Measurements from ENCODE around the gene XYLT1. TPM values are rescaled to one million over a fixed set of nuclear protein-coding genes. Genes with fewer than 3 reads are reported as not detected.
A peak's percentile ranks its signal among the peaks of the same experiment; 100 is the strongest.
"Not testable (repeated sequence)": the region's sequence is repeated elsewhere in the genome, so short reads cannot be mapped to it uniquely, and the experiment has no call there.

Gene XYLT1, protein sequence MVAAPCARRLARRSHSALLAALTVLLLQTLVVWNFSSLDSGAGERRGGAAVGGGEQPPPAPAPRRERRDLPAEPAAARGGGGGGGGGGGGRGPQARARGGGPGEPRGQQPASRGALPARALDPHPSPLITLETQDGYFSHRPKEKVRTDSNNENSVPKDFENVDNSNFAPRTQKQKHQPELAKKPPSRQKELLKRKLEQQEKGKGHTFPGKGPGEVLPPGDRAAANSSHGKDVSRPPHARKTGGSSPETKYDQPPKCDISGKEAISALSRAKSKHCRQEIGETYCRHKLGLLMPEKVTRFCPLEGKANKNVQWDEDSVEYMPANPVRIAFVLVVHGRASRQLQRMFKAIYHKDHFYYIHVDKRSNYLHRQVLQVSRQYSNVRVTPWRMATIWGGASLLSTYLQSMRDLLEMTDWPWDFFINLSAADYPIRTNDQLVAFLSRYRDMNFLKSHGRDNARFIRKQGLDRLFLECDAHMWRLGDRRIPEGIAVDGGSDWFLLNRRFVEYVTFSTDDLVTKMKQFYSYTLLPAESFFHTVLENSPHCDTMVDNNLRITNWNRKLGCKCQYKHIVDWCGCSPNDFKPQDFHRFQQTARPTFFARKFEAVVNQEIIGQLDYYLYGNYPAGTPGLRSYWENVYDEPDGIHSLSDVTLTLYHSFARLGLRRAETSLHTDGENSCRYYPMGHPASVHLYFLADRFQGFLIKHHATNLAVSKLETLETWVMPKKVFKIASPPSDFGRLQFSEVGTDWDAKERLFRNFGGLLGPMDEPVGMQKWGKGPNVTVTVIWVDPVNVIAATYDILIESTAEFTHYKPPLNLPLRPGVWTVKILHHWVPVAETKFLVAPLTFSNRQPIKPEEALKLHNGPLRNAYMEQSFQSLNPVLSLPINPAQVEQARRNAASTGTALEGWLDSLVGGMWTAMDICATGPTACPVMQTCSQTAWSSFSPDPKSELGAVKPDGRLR
- polyA plus RNA-seq (ENCODE audit: insufficient read depth in 1 of 5, insufficient read length in 5 of 5, low replicate concordance in 1 of 5), result 1 to 10 TPM; 4.9 to 7.2 (median 6.4) TPM
- long read RNA-seq, donor 1, full-length matches to known transcripts, result 1 of 1 reads
- long read RNA-seq, donor 1, partial matches to known transcripts, result 0 of 1 reads
- long read RNA-seq, donor 1, other reads (novel, unspliced or antisense), result 0 of 1 reads
- long read RNA-seq, donor 2, result 0 reads
- long read RNA-seq, donor 3, result 0 reads
- long read RNA-seq, donor 4, full-length matches to known transcripts, result 1 of 1 reads
- long read RNA-seq, donor 4, partial matches to known transcripts, result 0 of 1 reads
- long read RNA-seq, donor 4, other reads (novel, unspliced or antisense), result 0 of 1 reads
- long read RNA-seq, donor 5, result 0 reads
- long read RNA-seq, donor 6, full-length matches to known transcripts, result 2 of 2 reads
- long read RNA-seq, donor 6, partial matches to known transcripts, result 0 of 2 reads
- long read RNA-seq, donor 6, other reads (novel, unspliced or antisense), result 0 of 2 reads
- long read RNA-seq, donor 7, full-length matches to known transcripts, result 1 of 1 reads
- long read RNA-seq, donor 7, partial matches to known transcripts, result 0 of 1 reads
- long read RNA-seq, donor 7, other reads (novel, unspliced or antisense), result 0 of 1 reads
- long read RNA-seq, donor 8, result 0 reads

DNA sequence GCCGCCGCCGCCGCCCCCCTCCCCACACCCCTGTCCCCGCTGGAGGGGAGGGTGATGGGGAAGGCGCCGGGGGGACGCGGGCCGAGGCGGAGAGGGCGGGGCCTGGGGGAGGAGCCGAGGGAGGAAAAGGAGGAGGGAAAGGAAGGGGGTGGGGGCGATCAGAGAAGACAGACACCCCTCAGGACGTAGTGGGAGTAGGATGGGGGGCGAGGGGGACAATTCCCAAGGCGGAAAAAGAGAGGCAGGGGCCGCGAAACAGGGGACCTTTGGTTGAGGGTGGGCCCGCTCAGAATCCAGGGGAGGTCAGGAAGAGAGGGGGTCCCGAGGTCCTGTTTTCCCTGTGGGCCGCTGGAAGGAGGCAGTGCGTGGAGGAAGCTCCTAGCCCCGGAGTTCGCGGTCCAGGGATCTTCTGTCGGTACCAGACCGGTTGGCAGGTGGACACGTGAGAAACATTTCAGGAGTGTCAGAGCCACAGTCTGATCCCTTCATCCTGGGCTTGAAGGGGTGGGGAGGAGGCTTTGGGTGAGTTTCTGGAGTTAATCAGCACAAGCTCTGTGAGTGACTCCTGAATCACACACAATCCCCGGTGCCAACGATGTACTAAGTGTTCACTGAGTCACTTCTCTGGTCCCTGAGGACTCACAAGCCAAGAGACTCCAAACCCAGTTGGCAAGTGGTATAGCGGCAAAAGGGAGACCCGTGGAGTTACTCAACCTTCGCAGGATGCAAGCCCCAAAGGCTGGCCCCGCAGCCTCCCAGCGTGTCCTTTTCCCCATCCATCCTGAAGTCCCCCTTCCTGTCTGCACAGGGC is at the start of gene XYLT1:
Gene XYLT1 (minus strand): TSS at position 53 of the 811 bp plus-strand sequence. CDS start 164 bp downstream, outside the sequence.
- DNase-seq, result peak; percentile 49 to 63

DNA sequence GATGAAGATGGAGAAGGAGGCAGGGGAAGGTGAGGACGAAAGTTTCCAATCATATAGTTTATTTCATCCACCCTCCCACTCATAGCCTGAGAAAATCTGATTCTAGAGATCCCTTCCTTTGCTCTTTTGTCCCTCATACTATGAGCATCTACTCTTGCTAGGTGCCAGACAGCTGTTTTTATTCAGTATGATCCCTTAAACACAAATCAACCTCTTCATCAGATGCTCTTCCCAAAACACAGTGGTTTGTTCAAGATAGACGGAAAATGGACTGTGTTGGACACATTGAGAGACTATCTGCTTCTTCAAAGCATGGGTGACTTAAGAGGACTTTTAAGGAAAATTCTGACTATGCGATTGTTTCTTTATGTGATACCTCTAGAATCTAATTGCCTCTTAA is 49.4 kb upstream of the XYLT1 start:
- DNase-seq, result no peak

DNA sequence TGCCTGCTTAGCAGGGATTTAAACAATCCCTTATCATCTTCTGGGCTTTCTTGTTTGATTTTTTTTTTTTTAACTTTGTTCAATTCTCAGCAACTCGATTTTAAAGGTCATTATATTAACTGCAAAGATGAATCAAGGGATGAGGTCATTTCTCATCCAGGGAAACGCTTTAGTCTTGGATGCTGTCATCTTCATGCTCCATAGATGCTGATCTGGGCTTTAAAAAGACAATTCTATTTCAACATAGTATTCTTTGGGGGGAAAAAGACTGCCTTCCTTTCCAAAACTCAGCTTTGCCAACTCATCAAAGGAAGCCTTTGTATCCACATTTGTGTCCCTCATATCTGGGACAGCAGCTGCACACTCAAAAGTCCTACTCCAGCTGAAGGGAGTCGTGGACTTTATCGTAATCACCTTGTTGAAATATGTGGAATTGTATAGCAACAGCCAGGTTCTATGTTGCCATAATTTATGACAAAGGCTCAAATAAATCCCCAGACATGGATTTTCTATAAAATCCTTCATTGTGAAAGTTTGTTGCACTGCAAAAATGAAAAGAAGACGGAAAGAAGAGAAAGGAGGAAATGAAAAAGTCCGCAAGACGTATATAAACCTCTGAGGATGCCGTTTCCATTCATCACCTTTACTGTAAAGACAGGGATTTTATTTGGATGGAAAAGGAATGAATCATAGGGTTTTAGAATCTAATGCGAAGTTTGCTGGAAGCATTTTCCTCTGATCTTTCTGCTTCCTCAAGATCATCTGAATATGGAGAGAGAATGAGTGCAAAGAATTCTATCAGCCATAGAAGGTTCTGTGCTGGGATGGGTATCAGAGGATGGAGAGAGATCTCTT is 48.6 kb upstream of the XYLT1 start:
- DNase-seq, result no peak

DNA sequence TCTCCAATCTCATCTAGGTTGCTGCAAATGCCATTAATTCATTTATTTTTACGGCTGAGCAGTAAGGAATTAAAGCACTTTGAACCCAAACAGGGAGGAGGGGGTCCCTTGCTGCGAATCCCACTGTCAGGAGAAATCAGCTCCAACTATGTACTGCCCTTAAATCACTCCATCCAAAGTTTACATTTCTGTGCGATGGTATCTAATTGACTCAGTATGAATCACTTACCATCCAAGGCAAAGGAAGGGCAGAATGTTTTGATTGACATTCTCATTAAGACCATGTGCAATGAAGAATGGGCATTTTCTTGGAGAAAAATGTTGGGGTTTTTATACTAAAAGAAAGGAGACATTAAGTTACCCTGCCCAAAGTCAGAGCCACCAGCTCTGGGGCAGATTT is 47.7 kb upstream of the XYLT1 start:
- DNase-seq, result no peak

DNA sequence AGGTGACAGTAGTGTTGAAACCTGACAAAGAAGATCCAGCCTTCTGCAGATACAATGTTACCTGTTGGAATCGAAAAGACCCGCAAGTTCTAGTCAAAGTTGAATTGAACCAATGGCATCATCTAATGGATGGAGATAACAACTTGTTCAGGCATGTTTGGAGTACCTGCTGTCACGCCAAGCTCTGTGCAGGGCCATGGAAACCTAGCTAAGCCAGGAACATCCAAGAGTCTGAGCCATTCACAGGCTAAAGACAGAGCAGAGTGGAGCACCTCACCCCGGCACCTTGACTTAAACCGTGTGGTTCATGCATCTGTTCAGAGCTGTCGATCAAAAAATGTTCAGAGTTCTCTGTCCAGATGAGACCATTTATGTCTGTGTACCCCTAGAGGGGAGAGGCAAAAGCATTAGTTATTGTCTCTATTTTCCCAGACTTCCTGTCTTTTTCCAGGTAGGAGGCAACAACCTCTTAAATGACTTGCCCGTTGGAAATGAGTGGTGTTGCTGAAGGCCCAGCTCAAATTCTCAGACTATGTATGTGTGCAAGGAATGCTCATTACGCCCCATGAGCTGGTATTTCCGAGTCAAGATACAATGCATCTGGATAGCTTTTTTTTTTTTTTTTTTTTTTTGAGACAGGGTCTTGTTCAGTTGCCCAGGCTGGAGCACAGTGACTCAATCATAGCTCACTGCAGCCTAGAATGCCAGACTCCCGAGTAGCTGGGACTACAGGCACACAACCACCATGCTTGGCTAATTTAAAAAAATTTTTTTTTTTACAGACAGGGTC is 44.9 kb upstream of the XYLT1 start:
- no peak for DNase-seq

DNA sequence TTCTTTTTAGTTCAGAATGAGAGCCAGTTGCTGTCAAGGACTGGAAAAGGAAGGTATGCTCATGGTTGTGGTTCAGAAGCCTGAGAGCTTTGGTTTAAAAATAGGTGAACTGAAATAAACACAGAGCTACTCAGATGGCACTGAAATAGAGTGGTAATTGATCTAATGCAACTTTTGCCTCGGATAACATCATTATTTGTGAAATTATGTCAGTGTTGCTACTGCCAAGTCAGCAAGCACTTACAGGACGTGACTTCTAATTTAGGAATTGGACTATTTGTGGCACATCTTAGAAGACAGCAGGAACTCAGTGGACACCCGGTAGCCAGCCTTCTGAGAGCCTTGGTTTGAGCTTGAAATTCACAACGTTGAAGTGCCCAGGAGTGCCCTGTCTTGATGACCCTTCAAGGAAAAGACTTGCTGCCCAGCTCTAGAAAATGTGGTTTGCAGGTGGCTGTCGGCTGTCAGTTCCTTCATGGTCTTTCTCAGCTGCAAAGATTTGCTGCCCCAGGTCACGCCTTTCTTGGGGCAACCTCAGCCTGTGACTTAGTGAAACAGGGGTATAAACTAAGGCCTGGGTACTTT is 42.0 kb upstream of the XYLT1 start:
- no peak for DNase-seq

DNA sequence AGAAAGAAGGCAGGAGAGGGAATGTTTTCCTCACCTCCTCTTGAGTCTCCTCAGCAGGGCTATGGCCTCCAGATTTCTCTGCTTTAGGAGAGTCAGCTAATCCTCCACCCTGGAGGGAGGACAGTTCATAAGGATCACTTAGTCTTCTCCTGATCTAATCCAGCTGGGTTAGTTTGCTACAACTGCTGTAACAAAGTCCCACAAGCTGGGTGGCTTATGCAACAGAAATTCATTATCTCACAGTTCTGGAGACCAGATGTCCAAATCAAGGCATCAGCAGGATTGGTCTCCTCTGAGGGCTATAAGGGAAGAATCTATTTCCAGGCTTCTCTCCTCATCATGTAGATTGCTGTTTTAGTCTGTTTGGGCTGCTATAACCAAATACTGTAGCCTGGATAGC is 40.6 kb upstream of the XYLT1 start:
- DNase-seq, result peak; percentile 1 to 14

DNA sequence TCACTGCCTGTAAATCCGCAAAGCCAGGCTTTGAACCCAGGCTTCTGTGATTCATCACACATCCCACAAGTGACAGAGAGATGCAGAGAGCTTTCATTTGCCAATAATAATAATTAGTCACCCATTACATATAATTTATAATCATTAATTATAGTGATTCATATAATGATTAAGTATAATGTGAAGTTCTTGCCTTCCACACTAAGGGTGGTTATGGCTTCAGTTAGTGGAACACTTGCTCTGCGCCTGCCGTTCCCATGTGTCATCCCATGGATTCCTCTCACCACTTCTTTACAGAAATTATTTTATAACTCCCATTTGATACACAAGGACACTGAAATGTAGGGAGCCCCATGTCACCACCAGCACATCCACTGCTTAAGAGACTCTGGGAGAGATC is 39.8 kb upstream of the XYLT1 start:
- DNase-seq, result no peak

DNA sequence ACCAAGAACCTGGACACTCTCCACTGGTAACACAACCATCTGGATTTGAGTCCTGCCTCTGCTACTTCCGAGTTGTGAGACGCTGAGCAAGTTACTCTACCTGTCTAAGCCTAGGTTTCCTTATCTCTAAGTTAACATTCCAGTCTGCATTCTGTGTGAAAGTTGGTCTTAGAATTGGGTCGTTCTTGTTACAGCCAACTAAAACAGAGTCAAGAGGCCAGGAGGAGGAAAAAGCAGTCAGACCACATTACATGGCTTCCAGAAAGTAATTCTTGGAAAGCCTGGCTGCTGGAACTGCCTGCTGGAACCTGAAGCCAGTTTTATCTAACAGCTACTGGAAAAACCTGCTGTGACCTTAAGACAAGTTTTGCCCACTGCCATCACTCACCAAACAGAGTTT is 38.4 kb upstream of the XYLT1 start:
- DNase-seq, result no peak

DNA sequence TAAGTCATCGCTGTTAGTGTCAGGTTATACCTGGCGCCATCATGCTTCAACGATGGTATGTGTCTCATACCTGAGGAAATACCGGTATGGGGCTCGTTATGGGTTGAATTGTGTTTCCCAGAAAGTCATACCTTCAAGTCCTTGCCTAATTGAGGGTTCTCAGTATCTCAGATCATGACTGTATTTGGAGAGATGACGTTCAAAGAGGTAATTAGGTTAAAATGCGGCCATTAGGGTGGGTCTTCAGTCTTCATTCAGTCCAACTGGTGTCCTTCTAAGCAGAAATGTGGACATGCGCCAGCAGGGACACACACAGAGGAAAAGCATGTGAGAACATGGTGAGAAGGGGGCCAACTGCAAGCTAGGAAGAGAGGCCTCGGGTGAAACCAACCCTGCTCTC is 37.5 kb upstream of the XYLT1 start:
- DNase-seq, result no peak

DNA sequence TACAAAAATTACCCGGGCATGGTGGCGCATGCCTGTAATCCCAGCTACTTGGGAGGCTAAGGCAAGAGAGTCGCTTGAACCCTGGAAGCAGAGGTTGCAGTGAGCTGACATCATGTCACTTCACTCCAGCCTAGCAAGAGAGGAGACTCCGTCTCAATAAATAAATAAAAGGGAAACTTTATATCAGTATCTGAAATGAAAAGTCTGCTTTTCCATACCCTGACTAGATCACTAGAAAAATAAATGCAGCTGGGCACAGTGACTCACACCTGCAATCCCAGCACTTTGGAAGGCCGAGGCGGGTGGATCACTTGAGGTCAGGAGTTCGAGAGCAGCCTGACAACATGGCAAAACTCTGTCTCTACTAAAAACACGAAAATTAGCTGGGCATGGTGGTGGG is 36.8 kb upstream of the XYLT1 start:
- DNase-seq, result not testable (repeated sequence)

DNA sequence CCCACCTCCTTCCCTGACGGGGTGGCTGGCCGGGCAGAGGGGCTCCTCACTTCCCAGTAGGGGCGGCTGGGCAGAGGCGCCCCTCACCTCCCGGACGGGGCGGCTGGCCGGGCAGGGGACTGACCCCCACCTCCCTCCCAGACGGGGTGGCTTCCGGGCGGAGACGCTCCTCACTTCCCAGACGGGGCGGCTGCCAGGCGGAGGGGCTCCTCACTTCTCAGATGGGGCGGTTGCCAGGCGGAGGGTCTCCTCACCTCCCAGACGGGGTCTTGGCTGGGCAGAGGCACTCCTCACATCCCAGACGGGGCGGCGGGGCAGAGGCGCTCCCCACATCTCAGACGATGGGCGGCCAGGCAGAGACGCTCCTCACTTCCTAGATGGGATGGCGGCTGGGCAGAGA is 35.1 kb upstream of the XYLT1 start:
- DNase-seq, result not testable (repeated sequence)

DNA sequence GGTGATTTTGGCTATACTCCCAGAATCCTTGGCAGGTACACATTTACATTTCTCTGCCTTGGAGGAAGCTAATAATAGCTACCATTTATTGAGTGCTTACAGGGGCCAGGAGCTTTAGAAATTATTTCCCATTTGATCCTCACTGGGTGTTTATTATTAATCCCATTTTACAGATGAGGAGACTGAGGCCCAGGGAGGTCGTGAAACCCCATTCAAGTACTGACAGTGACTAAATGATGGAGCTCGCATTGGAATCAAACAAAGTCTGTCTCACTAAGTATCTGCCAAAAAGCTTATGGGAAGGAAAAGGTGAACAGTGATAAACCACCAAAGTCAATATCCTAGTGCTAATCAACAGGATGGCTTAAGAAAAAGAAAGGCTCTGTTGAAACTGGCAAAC is 33.3 kb upstream of the XYLT1 start:
- no peak for DNase-seq

DNA sequence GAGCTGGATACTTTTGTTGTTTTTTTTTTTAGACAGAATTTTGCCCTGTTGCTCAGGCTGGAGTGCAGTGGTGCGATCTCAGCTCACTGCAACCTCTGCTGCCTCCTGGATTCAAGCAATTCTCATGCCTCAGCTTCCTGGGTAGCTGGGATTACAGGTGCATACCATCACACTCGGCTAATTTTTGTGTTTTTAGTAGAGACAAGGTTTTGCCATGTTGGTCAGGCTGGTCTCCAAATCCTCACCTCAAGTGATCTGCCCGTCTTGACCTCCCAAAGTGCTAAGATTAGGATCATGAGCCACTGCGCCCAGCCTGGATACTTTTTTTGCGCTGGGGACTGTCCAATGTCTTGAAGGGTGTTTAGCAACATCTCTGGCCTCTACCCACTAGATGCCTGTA is 32.6 kb upstream of the XYLT1 start:
- DNase-seq, result no peak

DNA sequence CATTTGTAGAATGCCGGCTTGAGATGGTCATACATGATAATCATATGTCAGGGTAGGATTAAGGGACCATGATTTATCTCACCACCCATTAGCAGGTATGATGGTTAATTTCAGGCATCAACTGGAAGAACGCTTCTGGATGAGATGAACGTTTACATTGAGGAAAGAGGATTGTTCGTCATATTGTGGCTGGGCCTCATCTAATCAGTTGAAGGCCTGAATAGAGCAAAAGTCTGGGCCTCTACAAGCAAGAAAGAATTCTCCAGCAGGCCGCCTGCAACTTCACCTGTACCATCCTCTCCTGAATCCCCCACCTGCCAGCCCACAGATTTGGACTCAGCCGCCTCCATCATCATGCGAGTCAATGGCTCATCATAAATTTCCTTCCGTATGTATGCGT is 30.6 kb upstream of the XYLT1 start:
- DNase-seq, result no peak

DNA sequence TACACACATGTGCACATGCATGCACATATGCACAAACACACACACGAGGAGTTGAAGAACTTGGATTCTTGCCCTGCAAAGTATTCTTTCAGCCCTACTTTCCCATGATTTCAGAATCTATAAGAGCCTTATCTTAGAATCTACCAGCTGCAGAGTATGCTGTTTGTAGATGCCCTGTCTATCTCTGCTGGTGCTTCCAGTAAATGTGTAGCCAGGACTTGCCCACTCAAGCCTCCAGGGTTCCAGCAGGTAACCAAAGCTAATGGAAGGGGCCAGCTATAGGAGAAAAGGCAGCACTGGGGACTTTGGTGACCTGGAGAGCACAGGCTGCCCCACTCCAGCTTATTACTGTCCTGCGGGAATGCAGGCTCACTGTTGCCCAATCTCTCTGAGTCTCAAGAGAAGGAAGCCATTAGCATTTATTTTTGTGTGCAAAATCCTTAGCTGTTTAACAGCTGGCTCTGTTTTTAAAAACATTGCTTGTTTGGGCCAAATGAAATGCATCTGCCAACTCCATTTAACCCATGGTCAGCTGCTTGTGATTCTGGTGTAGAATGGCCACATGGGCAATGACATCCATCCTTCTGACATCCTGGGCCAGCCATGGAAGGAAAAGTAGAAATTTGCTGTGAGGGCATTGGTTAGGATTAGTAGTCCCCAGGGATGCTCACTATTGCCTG is 28.6 kb upstream of the XYLT1 start:
- DNase-seq, result peak; percentile 34 to 44

DNA sequence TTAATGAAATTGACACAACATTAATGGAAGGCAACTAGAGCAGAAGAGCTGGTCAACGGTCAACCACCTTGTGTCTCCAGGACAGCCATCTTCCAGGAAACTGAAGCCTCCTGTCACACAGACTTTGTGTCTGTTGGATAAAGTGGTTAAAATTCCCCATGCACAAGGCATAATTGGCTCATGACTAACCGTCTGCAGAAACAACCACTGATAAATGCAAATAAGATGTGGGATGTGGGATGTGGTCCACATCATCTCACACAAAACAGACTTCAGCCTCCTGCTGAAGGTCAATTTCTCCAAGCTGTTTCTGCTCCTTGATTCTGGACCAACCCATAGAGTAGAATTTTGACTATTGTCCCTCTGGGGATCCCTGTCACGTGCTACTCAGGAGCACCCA is 26.9 kb upstream of the XYLT1 start:
- no peak for DNase-seq

DNA sequence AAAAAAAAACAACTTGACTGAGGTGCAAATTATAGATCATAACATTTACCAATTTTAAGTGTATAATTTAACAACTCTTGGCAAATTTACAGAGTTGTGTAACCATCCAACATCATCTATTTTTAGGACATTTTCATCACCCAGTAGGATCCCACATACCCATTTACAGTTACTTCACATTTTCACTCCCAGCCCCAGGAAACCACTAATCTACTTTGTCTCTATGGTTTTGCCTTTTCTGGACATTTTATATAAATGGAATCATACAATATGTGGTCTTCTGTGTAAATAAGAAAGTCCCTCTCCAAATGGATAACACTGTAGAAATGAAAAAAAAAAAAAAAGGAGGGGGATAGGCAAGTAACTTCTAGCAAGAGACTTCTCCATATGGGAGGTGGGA is 26.1 kb upstream of the XYLT1 start:
- DNase-seq, result no peak
